Stimulated activated CD8-positive, alpha-beta memory T cell treated with anti-CD3 and anti-CD28 coated beads, Interleukin-2, amount 100 ng/mL, for 1 hour (primary cell): Measurements from ENCODE around the gene RASAL2.

Experiments used
- DNase-seq, 2 donors: peaks; one replicate each; pipeline ENCODE4 v3.0.0-alpha.2; 2020; ENCODE audit warnings: low read depth in 2 of 2

RASAL2 gene

GRCh38 chr1:178093951-178094738 is at the start of gene RASAL2:
TSS of gene RASAL2 (plus strand) at chr1:178094104. CDS start at chr1:178094493, 389 bp downstream.
- no peak for DNase-seq

GRCh38 chr1:178046591-178047270 is 47.2 kb upstream of the RASAL2 start:
- DNase-seq = no peak

GRCh38 chr1:178047403-178048093 is 46.4 kb upstream of the RASAL2 start:
- DNase-seq = no peak

- no peak for DNase-seq
Observed at GRCh38 chr1:178048426-178048825, 45.5 kb upstream of the RASAL2 start.

- no peak for DNase-seq
Observed at GRCh38 chr1:178048883-178049282, 45.0 kb upstream of the RASAL2 start.

- DNase-seq = no peak
Observed at GRCh38 chr1:178050084-178050483, 43.8 kb upstream of the RASAL2 start.

- DNase-seq = no peak
Observed at GRCh38 chr1:178051071-178051470, 42.8 kb upstream of the RASAL2 start.

GRCh38 chr1:178052650-178053461 is 41.0 kb upstream of the RASAL2 start:
- DNase-seq = no peak

- no peak for DNase-seq
Observed at GRCh38 chr1:178055093-178055492, 38.8 kb upstream of the RASAL2 start.

GRCh38 chr1:178055779-178056471 is 38.0 kb upstream of the RASAL2 start:
- DNase-seq = no peak

GRCh38 chr1:178057141-178057765 is 36.7 kb upstream of the RASAL2 start:
- no peak for DNase-seq

GRCh38 chr1:178057912-178058534 is 35.9 kb upstream of the RASAL2 start:
- no peak for DNase-seq

GRCh38 chr1:178060789-178061556 is 32.9 kb upstream of the RASAL2 start:
- DNase-seq = no peak

- DNase-seq = no peak
Observed at GRCh38 chr1:178061620-178062019, 32.3 kb upstream of the RASAL2 start.

GRCh38 chr1:178064191-178064821 is 29.6 kb upstream of the RASAL2 start:
- DNase-seq = no peak

- DNase-seq = no peak
Observed at GRCh38 chr1:178065250-178065649, 28.7 kb upstream of the RASAL2 start.

GRCh38 chr1:178066296-178066907 is 27.5 kb upstream of the RASAL2 start:
- DNase-seq = no peak

- DNase-seq = no peak
Observed at GRCh38 chr1:178066908-178067614, 26.8 kb upstream of the RASAL2 start.
